Sigmoid colon (tissue), 7 donors: Measurements from ENCODE around the gene PSMA1. TPM values are rescaled to one million over a fixed set of nuclear protein-coding genes. Genes with fewer than 3 reads are reported as not detected.

ENCODE experiments used
- DNase-seq: peaks from one replicate; pipeline ENCODE4 v3.0.0-alpha.2; 2019
- H3K27ac ChIP-seq, 4 donors: fragments of 200-600 bp; sonication (generic); one replicate each; pipeline ENCODE4 v1.5.1; 2016 to 2019; ENCODE audit warnings: mild to moderate bottlenecking in 1 of 4
- H3K27me3 ChIP-seq, 3 donors: fragments of 200-600 bp; sonication (generic); one replicate each; pipeline ENCODE4 v1.5.1; 2019; ENCODE audit warnings: mild to moderate bottlenecking in 1 of 3
- H3K36me3 ChIP-seq, 4 donors: fragments of 200-600 bp; sonication (generic); one replicate each; pipeline ENCODE4 v1.5.1; 2016 to 2019
- H3K4me1 ChIP-seq, 4 donors: fragments of 200-600 bp; sonication (generic); one replicate each; pipeline ENCODE4 v1.5.1; 2017 to 2019
- H3K4me3 ChIP-seq, 4 donors: fragments of 200-600 bp; sonication (generic); one replicate each; pipeline ENCODE4 v1.5.1; 2017 to 2019; ENCODE audit warnings: mild to moderate bottlenecking in 2 of 4, moderate library complexity in 1 of 4
- H3K9me3 ChIP-seq, 4 donors: fragments of 200-600 bp in 3 of 4; sonication (generic) in 3 of 4; one replicate each; pipeline versions ENCODE4 v1.5.1 to v1.6.1; 2013 to 2019
- EP300 ChIP-seq, 4 donors: sonication (generic); formaldehyde crosslinking; IDR thresholded peaks; one replicate each; pipeline ENCODE4 v1.6.1; 2017; ENCODE audit warnings: antibody characterized with exemption in 4 of 4
- POLR2A ChIP-seq, 2 donors: fragments of 450-650 bp; IDR thresholded peaks; one replicate each; pipeline ENCODE4 v1.6.1; 2016; ENCODE audit warnings: antibody characterized with exemption in 2 of 2, mild to moderate bottlenecking in 2 of 2, moderate library complexity in 2 of 2
- POLR2AphosphoS5 ChIP-seq, 4 donors: sonication (generic); formaldehyde crosslinking; IDR thresholded peaks; one replicate each; pipeline ENCODE4 v1.6.1; 2017; ENCODE audit warnings: antibody characterized with exemption in 4 of 4
- WGBS, 2 donors: extraction: QIAGEN DNeasy Blood & Tissue Kit; methylation state at CpG; one replicate each; pipeline ENCODE4 v1.1.7; 2013; 5-methylcytosine and 5-hydroxymethylcytosine counted together
- intact Hi-C: fragments of 100-400 bp; cut with DNase I; formaldehyde crosslinking; loops from one replicate; pipeline ENCODE4 v1.15.1; 2023
- polyA plus RNA-seq, 3 donors: library from polyadenylated mRNA; stranded (reverse); fragments of 200-250 nt; gene quantifications; one replicate each; pipeline ENCODE4 v1.2.3, GENCODE V29; 2013
- total RNA-seq, 4 donors: library from RNA; depleted of rRNA; stranded (reverse); fragments of >200 nt; gene quantifications; one replicate each; pipeline ENCODE4 v1.1.0, GENCODE V29; 2016
- TF ChIP-seq, protein P1 (sequence below), 4 experiments: fragments of 450-650 bp in 3 of 4; fragments of 200-600 bp in 1 of 4; IDR thresholded peaks; one replicate each; pipeline ENCODE4 v1.5.1; 2016 to 2019; ENCODE audit warnings: antibody characterized with exemption in 4 of 4, mild to moderate bottlenecking in 3 of 4, moderate library complexity in 2 of 4
- donor health status: healthy with polysubstance abuse.
- donor health status: Bipolar disorder and iron deficiency.
- donor health status: healthy.

Gene PSMA1
- total and polyA plus RNA-seq, 7 donors: 109 to 170 (median 137) TPM

DNA sequence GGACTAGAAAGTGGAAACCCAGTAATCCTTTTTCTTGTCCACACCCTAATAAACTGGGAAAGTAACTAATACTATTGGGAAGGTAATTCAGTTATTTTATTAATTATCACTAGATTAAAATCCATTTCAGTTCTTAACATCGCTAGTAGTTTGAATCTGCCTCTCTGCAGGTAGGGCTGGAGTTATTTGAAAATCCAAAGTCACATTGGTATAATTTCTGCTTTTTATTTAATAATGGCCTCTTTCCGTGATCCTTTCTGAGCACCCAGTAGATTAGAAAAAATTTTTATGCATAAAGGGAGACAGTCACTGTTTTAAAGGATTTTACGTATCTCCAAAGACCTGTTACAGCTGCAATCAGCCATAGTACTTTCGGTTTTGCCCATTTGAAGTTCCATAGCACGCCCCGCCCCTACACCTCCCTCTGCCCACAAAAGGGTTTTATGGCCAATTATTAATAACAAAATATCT lies 20.0 kb downstream of the PSMA1 start:
- Histone ChIP-seq H3K27ac (peak overlapping the region; percentile 91 to 93 (median 92)), H3K4me3 (peak overlapping the region; percentile 84 to 94 (median 91)), H3K4me1 (peaks cover 0 to 30% (median 16%) of the 10 kb centered on the region in 4 donors), H3K27me3 (no peaks in the 10 kb centered on the region), H3K9me3 (no peaks in the 10 kb centered on the region), H3K36me3 (peaks cover 0 to 43% (median 19%) of the 10 kb centered on the region in 4 donors)
- intact Hi-C loops: no loop called here
- 0 to 1% methylated on average over 6 of the region's 6 CpGs for WGBS, 2 donors
- DNase-seq: no peak
- TF ChIP-seq POLR2AphosphoS5 (IDR thresholded peaks at IDR 0.05) (no peak), EP300 (IDR thresholded peaks at IDR 0.05) (no peak), POLR2A (IDR thresholded peaks at IDR 0.05) (no peak)
- TF ChIP-seq, protein P1, sequence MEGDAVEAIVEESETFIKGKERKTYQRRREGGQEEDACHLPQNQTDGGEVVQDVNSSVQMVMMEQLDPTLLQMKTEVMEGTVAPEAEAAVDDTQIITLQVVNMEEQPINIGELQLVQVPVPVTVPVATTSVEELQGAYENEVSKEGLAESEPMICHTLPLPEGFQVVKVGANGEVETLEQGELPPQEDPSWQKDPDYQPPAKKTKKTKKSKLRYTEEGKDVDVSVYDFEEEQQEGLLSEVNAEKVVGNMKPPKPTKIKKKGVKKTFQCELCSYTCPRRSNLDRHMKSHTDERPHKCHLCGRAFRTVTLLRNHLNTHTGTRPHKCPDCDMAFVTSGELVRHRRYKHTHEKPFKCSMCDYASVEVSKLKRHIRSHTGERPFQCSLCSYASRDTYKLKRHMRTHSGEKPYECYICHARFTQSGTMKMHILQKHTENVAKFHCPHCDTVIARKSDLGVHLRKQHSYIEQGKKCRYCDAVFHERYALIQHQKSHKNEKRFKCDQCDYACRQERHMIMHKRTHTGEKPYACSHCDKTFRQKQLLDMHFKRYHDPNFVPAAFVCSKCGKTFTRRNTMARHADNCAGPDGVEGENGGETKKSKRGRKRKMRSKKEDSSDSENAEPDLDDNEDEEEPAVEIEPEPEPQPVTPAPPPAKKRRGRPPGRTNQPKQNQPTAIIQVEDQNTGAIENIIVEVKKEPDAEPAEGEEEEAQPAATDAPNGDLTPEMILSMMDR (IDR thresholded peaks at IDR 0.05): no peak

DNA sequence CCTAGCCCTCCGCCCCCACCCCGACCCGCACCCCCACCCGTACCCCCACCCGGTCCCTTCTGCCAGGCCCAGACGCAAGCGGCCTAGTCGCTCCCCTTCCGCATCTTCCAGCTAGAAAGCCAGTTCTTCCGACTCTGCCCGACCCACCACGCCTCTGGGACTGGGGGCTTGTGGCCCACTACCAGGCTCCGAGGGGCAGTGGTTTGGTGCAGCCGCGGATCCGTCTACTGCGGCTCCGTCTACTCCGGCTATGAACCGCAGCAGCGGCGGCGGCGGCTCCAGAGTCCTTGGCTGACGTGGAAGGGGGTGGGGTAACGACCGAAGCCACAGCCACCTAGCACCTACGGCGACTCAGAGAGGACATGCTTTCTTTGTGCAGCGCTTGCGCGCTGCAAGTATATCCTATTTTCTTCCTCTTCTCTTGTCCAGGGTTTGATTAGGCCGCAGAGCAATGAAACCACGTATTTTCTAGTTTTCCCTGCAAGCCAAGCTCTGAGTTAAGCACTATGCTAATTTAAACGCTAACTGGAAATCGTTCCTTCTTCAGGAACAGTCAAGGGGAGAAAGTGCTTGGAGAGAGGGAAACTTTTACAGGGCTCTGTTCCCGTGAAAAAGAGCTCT lies 20.5 kb downstream of the PSMA1 start, which contains the start of gene COPB1:
TSS of gene COPB1 (minus strand) at position 252 of the 621 bp plus-strand sequence. CDS start 883 bp downstream, outside the sequence.
- Histone ChIP-seq H3K4me1 (peaks cover 0 to 30% (median 16%) of the 10 kb centered on the region in 4 donors), H3K4me3 (peak within 1 kb of the TSS; percentile 84 to 94 (median 91)), H3K27me3 (no peaks in the 10 kb centered on the region), H3K27ac (peak within 1 kb of the TSS; percentile 91 to 93 (median 92)), H3K36me3 (peaks cover 0 to 43% (median 16%) of the 10 kb centered on the region in 4 donors), H3K9me3 (no peaks in the 10 kb centered on the region)
- peak; percentile 72 to 88 for TF ChIP-seq POLR2A (IDR thresholded peaks at IDR 0.05)
- TF ChIP-seq, protein P1 (IDR thresholded peaks at IDR 0.05): no peak
- TF ChIP-seq POLR2AphosphoS5 (IDR thresholded peaks at IDR 0.05): peak; percentile 92 to 95 (median 94)
- TF ChIP-seq EP300 (IDR thresholded peaks at IDR 0.05): peak in 1 of 4 donors; percentile 23
- peak; percentile 95 for DNase-seq
- intact Hi-C loops: no loop called here
- 0 to 1% methylated on average over 37 of the region's 37 CpGs for WGBS, 2 donors

DNA sequence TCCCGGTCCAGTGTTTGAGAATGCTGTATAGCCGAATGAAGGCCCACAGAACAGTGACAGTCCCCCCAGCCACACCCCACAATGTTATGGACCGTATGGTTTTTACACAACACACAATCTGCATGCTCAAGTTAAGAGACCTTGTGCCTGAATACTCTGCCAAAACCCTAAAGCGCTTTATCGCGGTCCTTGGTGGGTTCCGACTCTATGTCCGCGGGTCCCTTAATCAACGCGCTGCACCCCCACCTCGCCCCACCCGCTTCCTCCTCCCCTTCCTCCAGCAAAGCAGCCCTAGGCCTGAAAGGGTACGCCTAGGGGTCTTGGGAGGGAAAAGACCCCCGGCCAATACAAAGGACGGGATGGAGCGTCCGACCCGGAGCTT lies 21.0 kb downstream of the PSMA1 start:
- H3K36me3 ChIP-seq: peaks cover 0 to 43% (median 13%) of the 10 kb centered on the region in 4 donors

DNA sequence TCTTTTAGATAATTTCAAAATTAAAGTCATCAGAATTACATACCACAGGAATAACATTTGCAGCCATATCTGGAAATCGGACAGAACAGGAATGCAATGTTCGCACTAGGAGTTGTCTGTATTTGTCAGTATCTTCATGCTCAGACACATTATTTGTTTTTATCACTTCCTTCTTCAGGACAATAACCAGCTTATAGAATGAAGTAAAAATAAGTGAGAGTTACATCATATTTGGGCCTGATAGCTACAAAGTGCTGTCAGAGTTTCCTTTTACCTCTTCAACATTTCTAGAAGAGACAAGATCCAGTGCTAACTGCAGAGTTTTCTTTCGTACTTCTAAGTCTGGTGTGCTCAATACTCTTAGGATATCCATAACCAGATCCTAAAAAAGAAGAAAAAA lies 39.5 kb downstream of the PSMA1 start:
- Histone ChIP-seq H3K27me3 (no peaks in the 10 kb centered on the region), H3K4me3 (no peak overlapping the region), H3K9me3 (no peaks in the 10 kb centered on the region), H3K27ac (no peak overlapping the region), H3K4me1 (no peaks in the 10 kb centered on the region), H3K36me3 (peaks cover 8 to 100% (median 66%) of the 10 kb centered on the region in 4 donors)
- intact Hi-C loops: no loop called here
- WGBS, 2 donors: 92 to 96% methylated on average over 3 of the region's 3 CpGs
- no peak for TF ChIP-seq POLR2A (IDR thresholded peaks at IDR 0.05)
- TF ChIP-seq, protein P1 (IDR thresholded peaks at IDR 0.05): no peak
- TF ChIP-seq EP300 (IDR thresholded peaks at IDR 0.05): no peak
- TF ChIP-seq POLR2AphosphoS5 (IDR thresholded peaks at IDR 0.05): no peak
- DNase-seq: no peak

More for the DNA sequence above, 21.0 kb downstream of the PSMA1 start:
- H3K27me3 ChIP-seq: no peaks in the 10 kb centered on the region
- intact Hi-C loops: no loop called here
- WGBS, 2 donors: 1% methylated on average over 19 of the region's 19 CpGs
- H3K27ac ChIP-seq: peak overlapping the region; percentile 91 to 93 (median 92)
- H3K4me1 ChIP-seq: peaks cover 0 to 30% (median 16%) of the 10 kb centered on the region in 4 donors
- H3K4me3 ChIP-seq: peak overlapping the region; percentile 84 to 94 (median 91)
- TF ChIP-seq POLR2A (IDR thresholded peaks at IDR 0.05) (no peak), EP300 (IDR thresholded peaks at IDR 0.05) (no peak), POLR2AphosphoS5 (IDR thresholded peaks at IDR 0.05) (no peak)
- TF ChIP-seq, protein P1 (IDR thresholded peaks at IDR 0.05): no peak
- no peaks in the 10 kb centered on the region for H3K9me3 ChIP-seq
- peak; percentile 73 for DNase-seq
